ENCODE measurements around the gene MAP1A. TPM values are rescaled to one million over a fixed set of nuclear protein-coding genes. Genes with fewer than 3 reads are reported as not detected.

The MAP1A gene
- 2.0 and 2.1 TPM in 2 replicates for total RNA-seq

- Mint-ChIP-seq H3K4me3 (peak within 1 kb of the TSS; percentile 78), H3K4me1 (peaks cover 53% of the 10 kb centered on the region), H3K27ac (peak within 1 kb of the TSS; percentile 48), H3K27me3 (peaks cover 15% of the 10 kb centered on the region), H3K9me3 (no peaks in the 10 kb centered on the region), H3K36me3 (ENCODE audit: low read depth) (peaks cover 6% of the 10 kb centered on the region)
- no peak for DNase-seq
- intact Hi-C loops (cut with micrococcal nuclease) = no loop called here
Observed at GRCh38 chr15:43517354-43518196, at the start of gene MAP1A. Gene MAP1A (plus strand): TSS chr15:43517608. CDS start chr15:43521474, 3,866 bp downstream.

DNA sequence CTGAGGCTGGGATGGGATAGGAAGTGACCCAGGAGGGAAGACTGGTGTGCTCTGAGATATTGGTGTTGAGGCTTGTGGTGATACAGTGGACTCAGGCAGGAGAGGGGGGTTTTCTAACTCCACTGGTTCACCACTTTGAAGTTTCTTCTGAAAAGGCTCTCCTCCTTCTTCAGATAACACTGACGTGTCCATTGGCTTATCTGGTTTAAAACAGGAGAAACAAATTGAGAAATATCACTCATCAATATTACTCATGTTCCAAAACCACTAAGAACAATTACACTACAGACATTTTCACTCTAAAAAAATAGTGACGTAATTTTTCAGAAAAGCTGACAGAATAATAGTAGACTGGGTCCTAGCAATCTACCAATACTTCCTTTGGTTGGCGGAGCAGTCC, 47.5 kb upstream of the MAP1A start:
- intact Hi-C loops (cut with micrococcal nuclease) = no loop called here
- H3K27me3 Mint-ChIP-seq = no peaks in the 10 kb centered on the region
- no peaks in the 10 kb centered on the region for H3K9me3 Mint-ChIP-seq
- H3K4me1 Mint-ChIP-seq = no peaks in the 10 kb centered on the region
- H3K27ac Mint-ChIP-seq = no peak overlapping the region
- peaks cover 34% of the 10 kb centered on the region for H3K36me3 Mint-ChIP-seq (ENCODE audit: low read depth)
- no peak for DNase-seq
- H3K4me3 Mint-ChIP-seq = no peak overlapping the region

- Mint-ChIP-seq H3K4me1 (no peaks in the 10 kb centered on the region), H3K27ac (no peak overlapping the region), H3K36me3 (ENCODE audit: low read depth) (peaks cover 31% of the 10 kb centered on the region), H3K27me3 (no peaks in the 10 kb centered on the region), H3K4me3 (no peak overlapping the region), H3K9me3 (no peaks in the 10 kb centered on the region)
- intact Hi-C loops (cut with micrococcal nuclease) = no loop called here
- no peak for DNase-seq
Observed at GRCh38 chr15:43471975-43472374, 45.4 kb upstream of the MAP1A start.

DNA sequence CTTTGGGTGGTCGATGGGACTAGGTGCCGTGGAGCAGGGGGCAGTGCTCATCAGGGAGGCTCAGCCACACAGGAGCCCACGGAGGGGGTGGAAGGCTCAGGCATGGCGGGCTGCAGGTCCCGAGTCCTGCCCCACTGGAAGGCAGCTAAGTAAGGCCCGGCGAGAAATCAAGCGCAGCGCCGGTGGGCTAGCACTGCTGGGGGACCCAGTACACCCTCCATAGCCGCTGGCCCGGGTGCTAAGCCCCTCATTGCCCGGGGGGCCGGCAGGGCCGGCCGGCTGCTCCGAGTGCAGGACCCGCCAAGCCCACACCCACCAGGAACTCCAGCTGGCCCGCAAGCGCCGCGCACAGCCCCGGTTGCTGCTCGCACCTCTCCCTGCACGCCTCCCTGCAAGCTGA, 43.5 kb upstream of the MAP1A start:
- DNase-seq = no peak
- Mint-ChIP-seq H3K4me1 (no peaks in the 10 kb centered on the region), H3K27me3 (no peaks in the 10 kb centered on the region), H3K36me3 (ENCODE audit: low read depth) (peaks cover 44% of the 10 kb centered on the region), H3K4me3 (no peak overlapping the region), H3K27ac (no peak overlapping the region), H3K9me3 (no peaks in the 10 kb centered on the region)
- intact Hi-C loops (cut with micrococcal nuclease) = no loop called here

DNA sequence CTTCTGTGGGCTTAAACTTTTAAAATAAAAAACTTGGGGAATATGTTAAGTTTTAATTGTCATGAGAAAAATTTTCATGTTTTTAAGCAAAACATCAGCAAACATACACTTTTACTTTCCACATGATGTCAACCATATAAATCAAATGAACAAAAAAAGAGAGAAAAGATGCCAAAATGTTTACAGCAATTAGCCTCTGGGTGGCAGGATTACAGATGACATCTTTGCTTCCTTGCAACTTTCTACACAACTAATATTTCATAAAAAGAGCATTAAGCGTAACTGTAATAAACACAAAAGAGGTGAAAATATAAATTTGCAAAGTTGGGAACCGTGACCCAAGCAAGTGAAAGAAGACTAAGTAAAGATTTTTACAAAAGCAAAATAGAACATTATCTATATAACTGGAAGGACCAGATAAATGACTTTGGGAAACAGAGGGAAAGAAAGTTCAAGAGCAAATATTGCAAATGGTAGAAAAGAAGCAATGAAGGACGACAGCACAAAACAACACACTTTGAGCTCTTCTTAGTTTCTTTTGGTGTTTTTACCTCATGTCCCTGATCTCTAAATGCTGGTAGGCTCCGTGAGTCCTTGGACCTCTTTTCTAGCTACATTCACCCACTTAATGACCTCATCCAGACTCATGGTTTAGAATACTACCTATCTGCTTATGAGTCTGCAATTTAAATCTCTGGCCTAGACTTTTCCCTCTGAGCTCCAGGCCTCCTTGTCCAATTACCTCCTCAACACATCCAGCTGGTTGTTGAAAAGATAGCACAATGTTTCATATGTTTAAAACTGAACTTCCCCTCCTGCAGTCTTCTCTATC, 33.9 kb upstream of the MAP1A start:
- intact Hi-C loops (cut with micrococcal nuclease) = no loop called here
- H3K27ac Mint-ChIP-seq = no peak overlapping the region
- peaks cover 23% of the 10 kb centered on the region for H3K36me3 Mint-ChIP-seq (ENCODE audit: low read depth)

DNA sequence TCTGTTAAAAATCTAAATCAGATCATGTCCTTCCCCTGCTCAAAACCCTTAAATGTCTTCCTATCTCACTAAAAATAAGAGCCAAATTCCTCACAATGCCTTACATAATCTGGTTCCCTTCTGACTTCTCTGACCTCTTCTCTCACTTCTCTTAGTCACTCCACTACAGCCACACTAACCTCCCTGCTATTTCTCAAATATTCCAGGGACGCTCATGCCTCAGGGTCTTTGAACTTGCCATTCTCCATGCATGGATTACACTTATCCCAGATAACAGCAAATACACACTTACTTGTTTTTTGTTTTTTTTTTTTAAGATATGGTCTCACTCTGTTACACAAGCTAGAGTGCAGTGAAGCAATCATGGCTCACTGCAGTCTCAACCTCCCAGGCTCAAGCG, 33.0 kb upstream of the MAP1A start:
- Mint-ChIP-seq H3K9me3 (no peaks in the 10 kb centered on the region), H3K4me1 (peaks cover 12% of the 10 kb centered on the region), H3K36me3 (ENCODE audit: low read depth) (peaks cover 21% of the 10 kb centered on the region), H3K27ac (no peak overlapping the region), H3K4me3 (no peak overlapping the region), H3K27me3 (no peaks in the 10 kb centered on the region)
- intact Hi-C loops (cut with micrococcal nuclease) = no loop called here
- no peak for DNase-seq

More for the DNA sequence above, 33.9 kb upstream of the MAP1A start:
- no peak for DNase-seq
- H3K27me3 Mint-ChIP-seq = no peaks in the 10 kb centered on the region
- H3K9me3 Mint-ChIP-seq = no peaks in the 10 kb centered on the region
- H3K4me3 Mint-ChIP-seq = no peak overlapping the region
- H3K4me1 Mint-ChIP-seq = peaks cover 4% of the 10 kb centered on the region

GRCh38 chr15:43487271-43487895, 30.0 kb upstream of the MAP1A start:
- DNase-seq = no peak
- peaks cover 32% of the 10 kb centered on the region for H3K36me3 Mint-ChIP-seq (ENCODE audit: low read depth)
- no peak overlapping the region for H3K4me3 Mint-ChIP-seq
- intact Hi-C loops (cut with micrococcal nuclease) = no loop called here
- H3K27me3 Mint-ChIP-seq = no peaks in the 10 kb centered on the region
- H3K27ac Mint-ChIP-seq = no peak overlapping the region
- no peaks in the 10 kb centered on the region for H3K9me3 Mint-ChIP-seq
- H3K4me1 Mint-ChIP-seq = peaks cover 21% of the 10 kb centered on the region

GRCh38 chr15:43488790-43489189, 28.6 kb upstream of the MAP1A start:
- intact Hi-C loops (cut with micrococcal nuclease) = no loop called here
- no peaks in the 10 kb centered on the region for H3K9me3 Mint-ChIP-seq

DNA sequence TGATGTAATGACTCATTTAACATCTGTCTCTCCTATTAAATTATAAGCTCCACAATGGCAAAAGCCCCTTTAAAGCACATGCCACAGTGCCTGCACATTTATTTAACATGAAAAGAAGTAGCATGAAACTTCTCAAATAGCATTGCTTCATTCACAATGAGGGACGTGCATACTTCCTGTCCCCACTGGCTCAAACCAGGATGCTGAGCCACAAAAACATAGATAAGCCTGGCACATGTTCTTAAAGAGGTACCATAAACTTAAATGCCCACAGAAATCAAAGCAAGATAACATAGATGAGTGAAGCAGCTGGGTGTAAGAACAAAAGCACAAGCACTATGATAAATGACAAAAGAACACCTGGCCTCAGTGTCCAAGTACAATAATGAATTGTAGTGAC, 28.2 kb upstream of the MAP1A start:
- no peaks in the 10 kb centered on the region for H3K27me3 Mint-ChIP-seq
- no peak overlapping the region for H3K4me3 Mint-ChIP-seq
- intact Hi-C loops (cut with micrococcal nuclease) = no loop called here
- no peak for DNase-seq
- peaks cover 35% of the 10 kb centered on the region for H3K36me3 Mint-ChIP-seq (ENCODE audit: low read depth)
- H3K27ac Mint-ChIP-seq = peak overlapping the region; percentile 9
- H3K9me3 Mint-ChIP-seq = no peaks in the 10 kb centered on the region
- peaks cover 28% of the 10 kb centered on the region for H3K4me1 Mint-ChIP-seq

More at GRCh38 chr15:43488790-43489189, 28.6 kb upstream of the MAP1A start:
- H3K36me3 Mint-ChIP-seq (ENCODE audit: low read depth) = peaks cover 36% of the 10 kb centered on the region
- peaks cover 27% of the 10 kb centered on the region for H3K4me1 Mint-ChIP-seq
- DNase-seq = no peak
- H3K27me3 Mint-ChIP-seq = no peaks in the 10 kb centered on the region
- peak overlapping the region; percentile 9 for H3K27ac Mint-ChIP-seq
- no peak overlapping the region for H3K4me3 Mint-ChIP-seq

DNA sequence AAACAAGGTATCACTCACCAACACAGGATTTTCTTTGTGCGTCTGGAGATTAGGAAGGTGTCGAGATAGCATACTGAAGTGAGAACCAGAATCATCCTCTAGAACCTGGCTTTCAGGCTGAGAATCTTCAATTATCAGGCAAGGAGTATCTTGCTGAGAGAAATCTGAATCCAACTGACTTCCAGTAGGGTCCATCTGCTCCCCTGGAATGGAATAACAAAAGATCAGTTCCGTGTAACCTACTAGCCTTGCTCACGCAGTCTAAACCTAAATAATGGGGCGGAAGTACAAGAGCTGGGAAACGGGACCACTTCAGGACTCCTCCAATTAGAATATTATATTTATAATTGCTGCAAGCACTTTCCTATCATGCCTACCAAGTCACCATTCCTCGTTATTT, 25.1 kb upstream of the MAP1A start:
- H3K27me3 Mint-ChIP-seq = no peaks in the 10 kb centered on the region
- intact Hi-C loops (cut with micrococcal nuclease) = no loop called here
- DNase-seq = no peak
- no peaks in the 10 kb centered on the region for H3K9me3 Mint-ChIP-seq
- H3K27ac Mint-ChIP-seq = peak overlapping the region; percentile 98
- peaks cover 26% of the 10 kb centered on the region for H3K4me1 Mint-ChIP-seq
- H3K4me3 Mint-ChIP-seq = peak overlapping the region; percentile 91
- peaks cover 29% of the 10 kb centered on the region for H3K36me3 Mint-ChIP-seq (ENCODE audit: low read depth)

DNA sequence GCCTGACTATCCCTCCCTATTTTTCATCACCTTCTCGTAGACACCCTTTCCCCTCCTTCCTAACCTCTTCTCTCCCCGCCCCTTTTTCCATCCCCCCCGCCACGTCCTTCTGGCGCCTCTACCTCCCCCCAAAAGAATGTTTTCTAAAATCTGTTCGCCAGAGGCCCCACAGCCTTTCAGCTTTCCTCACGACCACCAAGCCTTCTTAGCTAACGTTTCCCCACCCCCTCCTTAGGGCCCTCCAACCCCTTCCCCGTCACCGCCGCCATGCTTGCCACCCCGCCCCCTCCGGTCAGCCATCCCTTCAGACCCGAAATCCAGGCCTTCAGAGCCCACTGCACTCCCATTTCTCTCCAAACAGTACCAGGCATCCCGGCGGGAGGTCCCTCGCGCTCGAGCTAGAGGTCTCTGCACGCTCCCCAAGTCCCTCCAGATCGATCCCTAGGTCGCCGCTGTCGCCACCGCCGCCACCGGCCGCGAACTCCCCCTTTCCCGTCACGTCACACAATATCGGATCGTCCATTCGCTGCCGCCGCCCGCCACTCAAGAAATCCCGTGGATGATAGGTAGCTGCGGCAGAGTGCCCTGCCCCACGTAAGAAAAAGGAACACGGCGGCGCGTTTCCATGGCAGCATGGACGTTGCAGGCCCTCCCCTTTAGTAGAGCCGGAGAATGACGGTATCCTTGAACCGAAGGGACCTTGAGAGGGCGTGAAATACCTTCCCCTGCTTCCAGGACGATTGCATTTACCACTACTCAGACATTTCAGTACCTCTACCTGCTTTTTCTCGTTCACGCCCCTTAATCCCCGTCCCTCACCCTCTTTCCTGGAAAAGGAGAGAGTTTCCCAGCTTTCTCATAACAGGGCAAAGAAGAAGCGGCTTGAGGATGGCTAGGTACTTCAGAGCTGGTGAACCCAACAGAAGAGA, 24.5 kb upstream of the MAP1A start, which contains the start of gene TP53BP1:
TSS of gene TP53BP1 (minus strand) at position 484 of the 929 bp plus-strand sequence. CDS start at position 371, 113 bp downstream.
- H3K4me1 Mint-ChIP-seq = peaks cover 26% of the 10 kb centered on the region
- peak within 1 kb of the TSS; percentile 98 for H3K27ac Mint-ChIP-seq
- peak; percentile 98 for DNase-seq
- peak within 1 kb of the TSS; percentile 91 for H3K4me3 Mint-ChIP-seq
- H3K27me3 Mint-ChIP-seq = no peaks in the 10 kb centered on the region
- intact Hi-C loops (cut with micrococcal nuclease) = loop anchor here (1.0 kb wide), 1 partner anchor 17 kb away; no protein-coding TSS in a partner anchor
- peaks cover 29% of the 10 kb centered on the region for H3K36me3 Mint-ChIP-seq (ENCODE audit: low read depth)
- H3K9me3 Mint-ChIP-seq = no peaks in the 10 kb centered on the region

DNA sequence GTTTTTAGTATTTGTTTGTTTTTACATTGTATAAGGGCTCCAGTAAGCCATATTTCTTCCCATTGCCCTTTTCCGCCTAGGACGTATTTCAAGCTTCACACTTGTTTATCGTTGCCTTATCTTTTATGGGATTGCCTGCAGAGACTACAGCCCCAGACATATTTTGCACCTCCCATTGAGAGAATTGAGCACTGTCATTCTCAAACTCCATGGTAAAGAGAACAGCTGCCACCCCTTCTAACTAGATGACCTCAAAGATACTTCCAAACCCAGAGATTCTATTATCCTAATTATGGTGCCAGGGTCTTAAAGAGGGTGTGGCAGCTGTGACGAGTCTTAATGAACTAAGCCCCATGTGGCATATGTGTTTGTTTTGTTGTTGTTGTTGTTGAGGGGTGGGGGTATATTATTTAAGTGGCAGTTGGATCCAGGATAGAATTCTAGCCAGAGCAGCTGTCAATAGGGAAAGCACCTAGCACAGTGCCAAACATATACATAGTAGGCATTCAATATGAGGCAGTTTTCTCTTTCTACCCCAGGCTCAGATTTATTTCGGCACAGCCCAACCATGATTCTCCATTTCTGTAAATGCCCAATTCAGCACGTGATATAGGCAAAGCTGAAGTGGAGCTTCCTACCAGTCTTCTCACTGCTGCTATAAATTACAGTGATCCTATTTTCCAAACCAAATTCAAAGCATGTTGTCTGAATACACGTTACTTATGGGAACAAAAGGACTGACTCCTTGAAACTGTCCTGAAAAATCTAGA, 23.5 kb upstream of the MAP1A start:
- no peak for DNase-seq
- Mint-ChIP-seq H3K27ac (peak overlapping the region; percentile 98), H3K4me1 (peaks cover 24% of the 10 kb centered on the region), H3K36me3 (ENCODE audit: low read depth) (peaks cover 25% of the 10 kb centered on the region), H3K9me3 (no peaks in the 10 kb centered on the region), H3K27me3 (no peaks in the 10 kb centered on the region), H3K4me3 (peak overlapping the region; percentile 91)
- intact Hi-C loops (cut with micrococcal nuclease) = loop anchor here (1.0 kb wide), 1 partner anchor 16 kb away; no protein-coding TSS in a partner anchor

Measured in activated CD4-positive, alpha-beta T cell treated with anti-CD3 and anti-CD28 coated beads, Interleukin-2, amount 10 ng/mL, durations not matched to agents 24 days and 14 days (primary cell).